Measurements from ENCODE around the gene HS1BP3. TPM values are rescaled to one million over a fixed set of nuclear protein-coding genes. Genes with fewer than 3 reads are reported as not detected.

Gene HS1BP3
- total and polyA plus RNA-seq, 2 of the 13 experiments (the other 11 are each of a cell fraction or from before 2014, with no cell fraction given): 15.2 to 22.0 TPM

DNA sequence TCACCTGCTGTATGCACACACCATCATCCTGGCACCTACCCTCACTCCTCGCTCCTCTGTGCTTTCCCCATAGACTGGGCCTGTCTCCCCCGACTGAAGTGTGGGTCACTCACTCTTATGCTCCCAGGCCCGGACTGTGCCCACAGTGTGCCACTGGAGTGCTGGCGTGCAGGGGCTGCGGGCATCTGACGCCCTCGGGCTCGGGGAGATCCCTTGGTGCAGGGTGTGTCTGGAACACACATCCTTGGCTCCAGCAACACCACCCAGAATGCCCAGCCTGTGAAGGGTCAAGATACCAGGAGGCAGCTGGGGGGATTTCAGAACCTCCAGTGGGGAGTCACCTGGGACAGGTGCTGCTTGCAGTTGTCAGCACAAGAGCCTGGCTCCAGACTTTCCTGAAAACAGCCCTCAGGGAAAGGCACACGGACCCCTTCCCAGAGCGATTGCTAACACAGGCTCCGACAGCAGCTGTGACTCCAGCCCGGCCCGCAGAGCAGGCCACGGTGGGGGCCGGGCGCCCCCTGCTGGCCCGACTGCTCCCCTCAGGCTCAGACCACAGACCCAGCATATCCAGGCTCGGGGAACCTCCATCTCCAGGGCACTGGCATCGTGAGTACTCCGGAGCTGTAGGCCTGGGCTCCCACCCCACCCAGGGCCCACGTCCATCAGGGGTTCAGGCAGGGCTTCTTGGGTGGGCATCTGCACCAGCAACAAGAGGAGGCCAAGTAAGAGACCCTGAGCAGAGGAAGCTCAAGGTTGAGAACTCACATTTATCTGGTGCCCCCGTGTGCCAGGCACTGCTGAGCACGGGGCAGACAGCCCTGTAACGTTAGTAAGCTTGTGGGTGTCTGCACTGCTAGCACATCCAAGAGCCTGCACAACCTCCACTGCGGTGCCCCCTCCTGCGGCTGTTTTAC is 8.6 kb downstream of the HS1BP3 start (continued):
- 0 out of 2 replicates have a peak, but pooled peaks have one; percentile 28 for TF ChIP-seq ELF3 (CRISPR knock-in tag; IDR thresholded peaks at IDR 0.05)
- peak; percentile 59 for TF ChIP-seq TEAD3 (CRISPR knock-in tag; optimal IDR thresholded peaks at IDR 0.05; ENCODE audit: borderline replicate concordance)
- no peak for TF ChIP-seq ZNF652 (CRISPR knock-in tag; IDR thresholded peaks at IDR 0.05; ENCODE audit: borderline replicate concordance, low read depth)
- peak; percentile 57 for TF ChIP-seq FOSL2 (CRISPR knock-in tag; IDR thresholded peaks at IDR 0.05)
- TF ChIP-seq ZNF782 (CRISPR knock-in tag; IDR thresholded peaks at IDR 0.05; ENCODE audit: borderline replicate concordance): no peak
- no peak for TF ChIP-seq ZNF160 (CRISPR knock-in tag; IDR thresholded peaks at IDR 0.05)
- TF ChIP-seq, protein P1, sequence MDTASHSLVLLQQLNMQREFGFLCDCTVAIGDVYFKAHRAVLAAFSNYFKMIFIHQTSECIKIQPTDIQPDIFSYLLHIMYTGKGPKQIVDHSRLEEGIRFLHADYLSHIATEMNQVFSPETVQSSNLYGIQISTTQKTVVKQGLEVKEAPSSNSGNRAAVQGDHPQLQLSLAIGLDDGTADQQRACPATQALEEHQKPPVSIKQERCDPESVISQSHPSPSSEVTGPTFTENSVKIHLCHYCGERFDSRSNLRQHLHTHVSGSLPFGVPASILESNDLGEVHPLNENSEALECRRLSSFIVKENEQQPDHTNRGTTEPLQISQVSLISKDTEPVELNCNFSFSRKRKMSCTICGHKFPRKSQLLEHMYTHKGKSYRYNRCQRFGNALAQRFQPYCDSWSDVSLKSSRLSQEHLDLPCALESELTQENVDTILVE (CRISPR knock-in tag; IDR thresholded peaks at IDR 0.05): peak; percentile 48; the same call in 1 of the 2 replicates
- no peak for TF ChIP-seq SOX6 (IDR thresholded peaks at IDR 0.05)
- TF ChIP-seq SOX6 (CRISPR knock-in tag; IDR thresholded peaks at IDR 0.05): 0 out of 2 replicates have a peak, but pooled peaks have one; percentile 38
- no peak for TF ChIP-seq SMAD3 (CRISPR knock-in tag; IDR thresholded peaks at IDR 0.05)
- TF ChIP-seq, protein P2, sequence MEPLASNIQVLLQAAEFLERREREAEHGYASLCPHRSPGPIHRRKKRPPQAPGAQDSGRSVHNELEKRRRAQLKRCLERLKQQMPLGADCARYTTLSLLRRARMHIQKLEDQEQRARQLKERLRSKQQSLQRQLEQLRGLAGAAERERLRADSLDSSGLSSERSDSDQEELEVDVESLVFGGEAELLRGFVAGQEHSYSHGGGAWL (CRISPR knock-in tag; IDR thresholded peaks at IDR 0.05): peak; percentile 34; the same call in 1 of the 2 replicates
- peak in 1 of 2 experiments; percentile 49; a peak in 1 of 4 replicates for TF ChIP-seq EP300 (IDR thresholded peaks at IDR 0.05; ENCODE audit: low read depth in 2 of 2, low read length in 2 of 2)
- no peak for TF ChIP-seq EP300 (CRISPR knock-in tag; IDR thresholded peaks at IDR 0.05; ENCODE audit: borderline replicate concordance)
- peak; percentile 66; the same call in 1 of the 2 replicates for TF ChIP-seq GABPB1 (CRISPR knock-in tag; IDR thresholded peaks at IDR 0.05)
- TF ChIP-seq FLYWCH1 (CRISPR knock-in tag; IDR thresholded peaks at IDR 0.05): no peak
- TF ChIP-seq ZNF296 (CRISPR knock-in tag; conservative IDR thresholded peaks at IDR 0.05): 0 out of 2 replicates have a peak, but pooled peaks have one; percentile 26
- TF ChIP-seq ZBTB7B (CRISPR knock-in tag; IDR thresholded peaks at IDR 0.05): 0 out of 2 replicates have a peak, but pooled peaks have one; percentile 56
- TF ChIP-seq ZFP90 (CRISPR knock-in tag; IDR thresholded peaks at IDR 0.05; ENCODE audit: borderline replicate concordance): peak; percentile 46; the same call in 1 of the 2 replicates
- peak; percentile 63 for TF ChIP-seq ZNF501 (CRISPR knock-in tag; IDR thresholded peaks at IDR 0.05)
- TF ChIP-seq ZNF775 (CRISPR knock-in tag; IDR thresholded peaks at IDR 0.05; ENCODE audit: borderline replicate concordance): no peak
- TF ChIP-seq SP5 (CRISPR knock-in tag; IDR thresholded peaks at IDR 0.05; ENCODE audit: borderline replicate concordance, low read depth): no peak
- 0 out of 2 replicates have a peak, but pooled peaks have one; percentile 25 for TF ChIP-seq ZNF335 (CRISPR knock-in tag; IDR thresholded peaks at IDR 0.05)
- no peak for TF ChIP-seq GFI1 (CRISPR knock-in tag; IDR thresholded peaks at IDR 0.05; ENCODE audit: borderline replicate concordance)
- TF ChIP-seq SIX4 (CRISPR knock-in tag; IDR thresholded peaks at IDR 0.05): no peak
- 0 out of 2 replicates have a peak, but pooled peaks have one; percentile 26 for TF ChIP-seq ZNF563 (CRISPR knock-in tag; IDR thresholded peaks at IDR 0.05)
- 0 out of 2 replicates have a peak, but pooled peaks have one; percentile 36 for TF ChIP-seq BORCS8-MEF2B (CRISPR knock-in tag; IDR thresholded peaks at IDR 0.05)
- peak; percentile 38; the same call in 1 of the 2 replicates for TF ChIP-seq PATZ1 (CRISPR knock-in tag; IDR thresholded peaks at IDR 0.05)

Data from HepG2 (cell line).